ENCODE measurements around the gene ITPR3. TPM values are rescaled to one million over a fixed set of nuclear protein-coding genes. Genes with fewer than 3 reads are reported as not detected.

The ITPR3 gene
- total and polyA plus RNA-seq, 2 of the 13 experiments (the other 11 are each of a cell fraction or from before 2014, with no cell fraction given), result 3.8 to 21.4 TPM

DNA sequence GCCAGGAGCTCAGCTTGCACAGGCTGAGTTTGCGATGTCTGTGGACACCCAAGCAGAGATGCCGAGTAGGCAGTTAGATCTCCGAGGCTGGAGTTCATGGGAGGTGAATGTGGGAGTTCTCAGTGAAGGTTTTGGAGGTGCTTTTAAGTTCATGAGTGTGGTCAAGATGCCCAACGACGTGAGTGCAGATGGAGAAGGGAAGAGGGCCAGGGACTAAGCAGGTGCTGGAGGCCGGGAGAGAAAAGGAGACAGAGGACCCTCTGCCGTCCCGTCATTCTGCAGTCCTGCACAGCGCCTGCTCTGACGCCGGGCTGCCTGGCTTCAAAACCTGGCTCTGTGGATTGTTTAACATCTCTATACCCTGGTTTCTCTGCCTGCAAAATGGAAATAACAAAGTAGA is 15.5 kb downstream of the ITPR3 start:
- Histone ChIP-seq H3K27ac (ENCODE audit: extremely low read length, insufficient read depth, low read length) (no peak overlapping the region), H3K9me3 (ENCODE audit: low read length) (no peaks in the 10 kb centered on the region), H3K27me3 (ENCODE audit: control insufficient read depth in 1 of 2, insufficient read depth in 2 of 2, low read length in 2 of 2) (no peaks in the 10 kb centered on the region), H3K4me2 (ENCODE audit: low read depth, low read length) (no peak overlapping the region), H3K79me2 (ENCODE audit: insufficient read depth, low read length) (no peaks in the 10 kb centered on the region), H3K4me3 (replicated peaks in 1 of 3; ENCODE audit: insufficient read depth in 1 of 3, low read depth in 2 of 3, low read length in 3 of 3) (no peak overlapping the region), H3K4me1 (ENCODE audit: insufficient read depth, low read length) (peaks cover 43% of the 10 kb centered on the region), H2AFZ (ENCODE audit: low read length) (no peak overlapping the region), H3K9ac (ENCODE audit: insufficient read depth, low read depth, low read length) (no peak overlapping the region), H4K20me1 (ENCODE audit: insufficient read depth, low read length) (peaks cover 12% of the 10 kb centered on the region; the same call in 1 of the 2 replicates), H3K36me3 (replicated peaks in 1 of 2; ENCODE audit: control insufficient read depth in 1 of 2, insufficient read depth in 2 of 2, low read length in 2 of 2) (peaks cover 1 to 5% of the 10 kb centered on the region in 2 experiments; a peak in 1 of 5 replicates)
- in situ Hi-C loops (cut with HindIII; ENCODE audit: extremely low pct_ligation_motif_present, low pct_unique_long_range_greater_than_20kb), result no loop called here
- ChIA-PET POLR2A (no interaction called here), CTCF (ENCODE audit: low intra/inter-chr PET ratio, low total read pairs) (no interaction called here)
- no peak for FAIRE-seq
- 92% methylated on average over 11 of the region's 11 CpGs for WGBS (ENCODE audit: low lambda C conversion rate)
- DNase-seq (ENCODE audit: low spot score), result no peak
- intact Hi-C loops (cut with micrococcal nuclease; ENCODE audit: unreplicated experiment), result loop anchor here (10.0 kb wide), 1 partner anchor 68 kb away; no protein-coding TSS in a partner anchor
- no TSS peak for BruUV-seq (replicated peaks)
- TF ChIP-seq ATF4 (CRISPR knock-in tag; IDR thresholded peaks at IDR 0.05) (no peak), FOXO1 (CRISPR knock-in tag; IDR thresholded peaks at IDR 0.05) (no peak), MAFK (conservative IDR thresholded peaks at IDR 0.05 in 1 of 2, IDR thresholded peaks at IDR 0.05 in 1 of 2; ENCODE audit: low read length in 2 of 2) (0 out of 4 replicates have a peak, but pooled peaks of 1 of the 2 experiments have one; percentile 5), MED8 (CRISPR knock-in tag; IDR thresholded peaks at IDR 0.05; ENCODE audit: insufficient replicate concordance) (no peak), ZC3H13 (CRISPR knock-in tag; IDR thresholded peaks at IDR 0.05) (no peak)
- no peak for ATAC-seq

DNA sequence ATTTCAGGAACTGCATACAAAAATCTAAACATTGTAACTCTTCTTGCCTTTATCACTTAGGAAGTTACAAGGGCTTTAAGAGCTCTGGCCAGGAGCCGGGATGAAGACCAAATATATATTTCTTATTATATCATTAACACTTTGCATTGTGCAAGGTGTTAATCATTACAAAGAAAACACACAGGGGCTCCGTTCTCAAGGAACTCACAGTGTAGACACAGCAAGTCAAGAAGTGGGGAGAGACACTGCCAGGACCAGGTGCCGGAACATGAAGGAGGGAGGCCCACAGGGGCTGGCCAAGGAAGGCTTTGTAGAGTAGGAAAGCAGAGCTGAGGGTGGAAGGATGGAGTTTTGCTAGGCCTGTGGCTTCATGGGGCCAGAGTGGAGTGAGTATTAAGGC is 17.4 kb downstream of the ITPR3 start:
- H3K9me3 ChIP-seq (ENCODE audit: low read length), result no peaks in the 10 kb centered on the region
- in situ Hi-C loops (cut with HindIII; ENCODE audit: extremely low pct_ligation_motif_present, low pct_unique_long_range_greater_than_20kb), result no loop called here
- H3K9ac ChIP-seq (ENCODE audit: insufficient read depth, low read depth, low read length), result no peak overlapping the region
- CTCF ChIA-PET (ENCODE audit: low intra/inter-chr PET ratio, low total read pairs), result no interaction called here
- no peaks in the 10 kb centered on the region for H3K27me3 ChIP-seq (ENCODE audit: control insufficient read depth in 1 of 2, insufficient read depth in 2 of 2, low read length in 2 of 2)
- DNase-seq (ENCODE audit: low spot score), result no peak
- no peaks in the 10 kb centered on the region for H3K79me2 ChIP-seq (ENCODE audit: insufficient read depth, low read length)
- no peak for ATAC-seq
- no peak overlapping the region for H3K4me3 ChIP-seq (replicated peaks in 1 of 3; ENCODE audit: insufficient read depth in 1 of 3, low read depth in 2 of 3, low read length in 3 of 3)
- POLR2A ChIA-PET, result interaction anchor here (0.7 kb wide), 1 partner anchor 17 kb away, joined by 3 read pairs; no protein-coding TSS in a partner anchor
- FAIRE-seq, result no peak
- H3K27ac ChIP-seq (ENCODE audit: extremely low read length, insufficient read depth, low read length), result no peak overlapping the region
- intact Hi-C loops (cut with micrococcal nuclease; ENCODE audit: unreplicated experiment), result loop anchor here (10.0 kb wide), 1 partner anchor 66 kb away; no protein-coding TSS in a partner anchor
- WGBS (ENCODE audit: low lambda C conversion rate), result 61% methylated on average over 3 of the region's 3 CpGs
- H2AFZ ChIP-seq (ENCODE audit: low read length), result no peak overlapping the region
- H3K4me1 ChIP-seq (ENCODE audit: insufficient read depth, low read length), result peaks cover 29% of the 10 kb centered on the region
- no TSS peak for BruUV-seq (replicated peaks)
- no peak overlapping the region for H3K4me2 ChIP-seq (ENCODE audit: low read depth, low read length)
- peaks cover 9% of the 10 kb centered on the region; the same call in 1 of the 2 replicates for H4K20me1 ChIP-seq (ENCODE audit: insufficient read depth, low read length)
- H3K36me3 ChIP-seq (replicated peaks in 1 of 2; ENCODE audit: control insufficient read depth in 1 of 2, insufficient read depth in 2 of 2, low read length in 2 of 2), result peaks cover 3 to 5% of the 10 kb centered on the region in 2 experiments; a peak in 1 of 5 replicates
- TF ChIP-seq ZNF616 (CRISPR knock-in tag; IDR thresholded peaks at IDR 0.05; ENCODE audit: low read depth) (no peak), SAFB2 (CRISPR knock-in tag; IDR thresholded peaks at IDR 0.05; ENCODE audit: borderline replicate concordance, low read depth) (no peak), MAFK (conservative IDR thresholded peaks at IDR 0.05 in 1 of 2, IDR thresholded peaks at IDR 0.05 in 1 of 2; ENCODE audit: low read length in 2 of 2) (no peak), ZBTB10 (CRISPR knock-in tag; IDR thresholded peaks at IDR 0.05; ENCODE audit: borderline replicate concordance) (no peak), ZNF101 (CRISPR knock-in tag; IDR thresholded peaks at IDR 0.05; ENCODE audit: borderline replicate concordance, low read depth) (no peak)
- TF ChIP-seq, protein P1, sequence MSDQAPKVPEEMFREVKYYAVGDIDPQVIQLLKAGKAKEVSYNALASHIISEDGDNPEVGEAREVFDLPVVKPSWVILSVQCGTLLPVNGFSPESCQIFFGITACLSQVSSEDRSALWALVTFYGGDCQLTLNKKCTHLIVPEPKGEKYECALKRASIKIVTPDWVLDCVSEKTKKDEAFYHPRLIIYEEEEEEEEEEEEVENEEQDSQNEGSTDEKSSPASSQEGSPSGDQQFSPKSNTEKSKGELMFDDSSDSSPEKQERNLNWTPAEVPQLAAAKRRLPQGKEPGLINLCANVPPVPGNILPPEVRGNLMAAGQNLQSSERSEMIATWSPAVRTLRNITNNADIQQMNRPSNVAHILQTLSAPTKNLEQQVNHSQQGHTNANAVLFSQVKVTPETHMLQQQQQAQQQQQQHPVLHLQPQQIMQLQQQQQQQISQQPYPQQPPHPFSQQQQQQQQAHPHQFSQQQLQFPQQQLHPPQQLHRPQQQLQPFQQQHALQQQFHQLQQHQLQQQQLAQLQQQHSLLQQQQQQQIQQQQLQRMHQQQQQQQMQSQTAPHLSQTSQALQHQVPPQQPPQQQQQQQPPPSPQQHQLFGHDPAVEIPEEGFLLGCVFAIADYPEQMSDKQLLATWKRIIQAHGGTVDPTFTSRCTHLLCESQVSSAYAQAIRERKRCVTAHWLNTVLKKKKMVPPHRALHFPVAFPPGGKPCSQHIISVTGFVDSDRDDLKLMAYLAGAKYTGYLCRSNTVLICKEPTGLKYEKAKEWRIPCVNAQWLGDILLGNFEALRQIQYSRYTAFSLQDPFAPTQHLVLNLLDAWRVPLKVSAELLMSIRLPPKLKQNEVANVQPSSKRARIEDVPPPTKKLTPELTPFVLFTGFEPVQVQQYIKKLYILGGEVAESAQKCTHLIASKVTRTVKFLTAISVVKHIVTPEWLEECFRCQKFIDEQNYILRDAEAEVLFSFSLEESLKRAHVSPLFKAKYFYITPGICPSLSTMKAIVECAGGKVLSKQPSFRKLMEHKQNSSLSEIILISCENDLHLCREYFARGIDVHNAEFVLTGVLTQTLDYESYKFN (CRISPR knock-in tag; conservative IDR thresholded peaks at IDR 0.05), result no peak

Measured in HepG2 (cell line).